Neural progenitor cell (in vitro differentiated cells): ENCODE results near the gene MTRF1L.

Experiments
- EZH2 ChIP-seq: fragments of 200-600 bp; sonication (generic); IDR thresholded peaks from 2 replicates; pipeline ENCODE4 v1.6.1; 2017; ENCODE audit warnings: antibody characterized with exemption, mild to moderate bottlenecking, moderate library complexity
- EZH2phosphoT487 ChIP-seq: fragments of 200-600 bp; sonication (generic); IDR thresholded peaks from 2 replicates; pipeline ENCODE4 v1.6.1; 2017; ENCODE audit warnings: antibody characterized with exemption
- TF ChIP-seq, protein P1 (sequence below): fragments of 200-600 bp; sonication (generic); IDR thresholded peaks from 2 replicates; pipeline ENCODE4 v1.5.1; 2017; ENCODE audit warnings: antibody characterized with exemption, mild to moderate bottlenecking

DNA sequence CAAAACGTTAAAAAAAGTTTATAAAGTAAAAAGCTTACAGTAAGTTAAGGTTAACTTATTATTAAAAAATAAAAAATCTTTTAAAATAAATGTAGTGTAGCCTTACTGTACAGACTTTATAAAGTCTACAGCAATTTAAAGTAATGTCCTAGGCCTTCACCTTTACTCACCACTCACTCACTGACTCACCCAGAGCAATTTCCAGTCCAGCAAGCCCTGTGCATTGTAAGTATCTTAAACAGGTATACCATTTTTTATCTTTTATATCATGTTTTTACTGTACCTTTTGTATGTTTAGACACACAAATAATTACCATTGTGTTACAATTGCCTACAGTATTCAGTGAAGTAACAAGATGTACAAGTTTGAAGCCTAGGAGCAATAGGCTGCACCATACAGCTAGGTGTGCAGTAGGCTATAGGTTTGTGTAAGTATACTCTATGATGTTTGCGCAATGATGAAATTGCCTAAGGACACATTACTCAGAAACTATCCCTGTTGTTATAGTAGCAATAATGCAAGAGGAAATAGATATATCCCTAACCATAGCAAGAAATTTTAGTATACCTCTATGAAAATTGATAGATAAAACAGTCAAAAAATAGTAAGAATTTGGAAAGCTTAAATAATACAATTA, 59.1 kb downstream of the MTRF1L start:
- TF ChIP-seq, protein P1, sequence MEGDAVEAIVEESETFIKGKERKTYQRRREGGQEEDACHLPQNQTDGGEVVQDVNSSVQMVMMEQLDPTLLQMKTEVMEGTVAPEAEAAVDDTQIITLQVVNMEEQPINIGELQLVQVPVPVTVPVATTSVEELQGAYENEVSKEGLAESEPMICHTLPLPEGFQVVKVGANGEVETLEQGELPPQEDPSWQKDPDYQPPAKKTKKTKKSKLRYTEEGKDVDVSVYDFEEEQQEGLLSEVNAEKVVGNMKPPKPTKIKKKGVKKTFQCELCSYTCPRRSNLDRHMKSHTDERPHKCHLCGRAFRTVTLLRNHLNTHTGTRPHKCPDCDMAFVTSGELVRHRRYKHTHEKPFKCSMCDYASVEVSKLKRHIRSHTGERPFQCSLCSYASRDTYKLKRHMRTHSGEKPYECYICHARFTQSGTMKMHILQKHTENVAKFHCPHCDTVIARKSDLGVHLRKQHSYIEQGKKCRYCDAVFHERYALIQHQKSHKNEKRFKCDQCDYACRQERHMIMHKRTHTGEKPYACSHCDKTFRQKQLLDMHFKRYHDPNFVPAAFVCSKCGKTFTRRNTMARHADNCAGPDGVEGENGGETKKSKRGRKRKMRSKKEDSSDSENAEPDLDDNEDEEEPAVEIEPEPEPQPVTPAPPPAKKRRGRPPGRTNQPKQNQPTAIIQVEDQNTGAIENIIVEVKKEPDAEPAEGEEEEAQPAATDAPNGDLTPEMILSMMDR = no peak
- TF ChIP-seq EZH2 (no peak), EZH2phosphoT487 (no peak)
